GM10266 (cell line): ENCODE data around the gene KMT2B.

ENCODE experiments used
- DNase-seq: peaks from one replicate; pipeline ENCODE4 v3.0.0; 2012; ENCODE audit errors: extremely low spot score
- TF ChIP-seq, protein P1 (sequence below): IDR thresholded peaks from 2 replicates; pipeline ENCODE4 v1.5.1; 2012; ENCODE audit warnings: mild to moderate bottlenecking, low read depth; ENCODE audit not compliant: control insufficient read depth, insufficient read depth; ENCODE audit errors: missing control alignments

KMT2B gene

DNA sequence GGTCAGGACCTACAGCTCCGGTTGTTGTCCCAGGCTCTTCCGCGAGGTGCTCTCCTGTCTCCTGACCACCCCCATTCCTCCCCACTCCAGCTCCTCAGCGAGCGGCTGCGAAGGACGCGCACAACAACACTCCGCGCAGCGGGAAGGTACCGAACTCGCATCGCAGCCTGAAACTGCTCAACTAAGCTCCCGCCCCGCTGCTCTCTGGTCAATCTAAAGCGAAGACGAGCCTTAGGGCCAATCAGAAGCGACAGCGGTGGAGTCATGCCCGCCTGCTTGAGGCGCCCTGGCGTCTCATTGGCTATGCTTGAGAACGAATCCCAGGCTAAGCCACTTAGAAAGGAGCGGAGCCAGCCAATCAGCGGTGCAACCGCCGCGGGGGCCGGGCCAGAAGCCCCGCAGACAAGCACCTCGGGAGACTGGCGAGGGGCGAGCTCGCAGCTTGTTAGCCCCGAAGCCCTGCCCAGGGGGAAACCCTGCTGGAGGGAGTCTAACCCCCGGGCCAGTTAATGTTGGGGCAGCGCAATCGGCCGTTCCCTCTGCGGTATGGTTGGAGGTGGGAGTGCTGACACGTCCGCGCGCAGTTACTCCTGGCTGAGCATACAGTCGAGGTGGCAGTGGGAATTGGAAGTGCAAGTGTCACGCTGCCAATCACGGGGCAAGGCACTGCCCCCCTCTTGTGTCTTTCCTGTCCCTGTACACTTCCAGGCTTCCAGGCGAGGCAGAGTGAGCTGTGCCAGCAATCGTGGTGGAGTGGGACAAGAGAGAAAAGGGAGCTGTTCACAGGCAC is 15.4 kb upstream of the KMT2B start:
- peak; percentile 94 for DNase-seq
- TF ChIP-seq, protein P1, sequence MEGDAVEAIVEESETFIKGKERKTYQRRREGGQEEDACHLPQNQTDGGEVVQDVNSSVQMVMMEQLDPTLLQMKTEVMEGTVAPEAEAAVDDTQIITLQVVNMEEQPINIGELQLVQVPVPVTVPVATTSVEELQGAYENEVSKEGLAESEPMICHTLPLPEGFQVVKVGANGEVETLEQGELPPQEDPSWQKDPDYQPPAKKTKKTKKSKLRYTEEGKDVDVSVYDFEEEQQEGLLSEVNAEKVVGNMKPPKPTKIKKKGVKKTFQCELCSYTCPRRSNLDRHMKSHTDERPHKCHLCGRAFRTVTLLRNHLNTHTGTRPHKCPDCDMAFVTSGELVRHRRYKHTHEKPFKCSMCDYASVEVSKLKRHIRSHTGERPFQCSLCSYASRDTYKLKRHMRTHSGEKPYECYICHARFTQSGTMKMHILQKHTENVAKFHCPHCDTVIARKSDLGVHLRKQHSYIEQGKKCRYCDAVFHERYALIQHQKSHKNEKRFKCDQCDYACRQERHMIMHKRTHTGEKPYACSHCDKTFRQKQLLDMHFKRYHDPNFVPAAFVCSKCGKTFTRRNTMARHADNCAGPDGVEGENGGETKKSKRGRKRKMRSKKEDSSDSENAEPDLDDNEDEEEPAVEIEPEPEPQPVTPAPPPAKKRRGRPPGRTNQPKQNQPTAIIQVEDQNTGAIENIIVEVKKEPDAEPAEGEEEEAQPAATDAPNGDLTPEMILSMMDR: no peak

DNA sequence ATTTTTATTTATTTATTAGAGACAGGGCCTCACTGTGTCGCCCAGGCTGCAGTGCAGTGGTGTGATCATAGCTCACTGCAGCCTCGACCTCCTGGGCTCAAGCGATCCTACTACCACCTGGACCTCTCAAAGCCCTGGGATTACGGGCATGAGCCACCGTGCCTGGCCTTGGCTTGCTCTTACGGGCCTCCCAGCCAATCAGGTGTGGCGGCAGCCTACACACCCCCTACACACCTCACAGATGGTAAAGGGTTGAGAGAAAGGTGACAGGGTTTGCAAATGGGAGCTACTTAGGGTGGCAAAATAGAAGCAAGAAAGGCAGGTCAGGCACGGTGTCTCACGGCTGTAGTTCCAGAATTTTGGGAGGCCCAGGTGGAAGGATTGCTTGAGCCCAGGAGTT is 14.5 kb upstream of the KMT2B start:
- DNase-seq: no peak
- TF ChIP-seq, protein P1: no peak

DNA sequence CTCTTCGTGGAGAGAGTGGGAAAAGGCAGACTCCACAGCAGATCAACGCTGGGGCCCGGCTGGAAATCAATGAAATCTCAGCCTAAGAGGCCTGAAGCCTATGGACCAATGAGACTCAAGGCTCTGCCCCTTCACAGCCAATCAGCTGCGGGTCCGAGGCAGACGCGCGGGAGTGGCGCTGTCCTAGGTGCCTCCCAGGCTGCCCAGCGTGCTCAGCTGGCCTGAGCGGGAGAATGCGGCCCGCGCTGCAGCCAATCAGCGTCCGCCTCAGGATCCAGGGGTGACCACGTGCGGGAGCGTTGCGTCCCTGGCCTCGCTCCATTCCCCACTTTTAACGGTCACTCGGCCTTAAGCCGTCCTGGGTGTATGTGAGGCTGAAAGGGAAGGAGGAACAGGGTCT is 13.6 kb upstream of the KMT2B start, which contains the start of gene ZBTB32:
Gene ZBTB32 (plus strand): TSS at position 341 of the 400 bp plus-strand sequence. CDS start 10,069 bp downstream, outside the sequence.
- no peak for DNase-seq
- TF ChIP-seq, protein P1: no peak

DNA sequence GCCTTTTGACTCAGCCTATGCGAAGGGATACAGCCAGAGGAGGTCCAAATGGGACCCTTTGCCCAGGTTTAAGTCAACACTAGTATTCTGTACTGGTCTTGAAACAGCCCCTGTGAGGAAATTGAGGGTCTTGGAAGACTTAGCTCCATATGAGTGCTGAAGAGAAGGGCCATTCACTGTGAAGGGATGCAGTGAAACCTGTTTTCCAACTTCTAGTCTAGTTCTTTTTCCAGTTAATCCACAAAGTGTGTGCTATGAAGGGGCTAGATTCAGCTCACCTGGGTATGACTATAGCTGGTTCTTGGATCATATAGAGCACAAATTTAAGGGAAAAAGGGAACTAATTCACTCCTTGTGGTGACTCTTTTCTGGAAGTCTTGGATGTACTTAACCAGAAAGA is 9.4 kb upstream of the KMT2B start:
- TF ChIP-seq, protein P1: no peak
- no peak for DNase-seq

DNA sequence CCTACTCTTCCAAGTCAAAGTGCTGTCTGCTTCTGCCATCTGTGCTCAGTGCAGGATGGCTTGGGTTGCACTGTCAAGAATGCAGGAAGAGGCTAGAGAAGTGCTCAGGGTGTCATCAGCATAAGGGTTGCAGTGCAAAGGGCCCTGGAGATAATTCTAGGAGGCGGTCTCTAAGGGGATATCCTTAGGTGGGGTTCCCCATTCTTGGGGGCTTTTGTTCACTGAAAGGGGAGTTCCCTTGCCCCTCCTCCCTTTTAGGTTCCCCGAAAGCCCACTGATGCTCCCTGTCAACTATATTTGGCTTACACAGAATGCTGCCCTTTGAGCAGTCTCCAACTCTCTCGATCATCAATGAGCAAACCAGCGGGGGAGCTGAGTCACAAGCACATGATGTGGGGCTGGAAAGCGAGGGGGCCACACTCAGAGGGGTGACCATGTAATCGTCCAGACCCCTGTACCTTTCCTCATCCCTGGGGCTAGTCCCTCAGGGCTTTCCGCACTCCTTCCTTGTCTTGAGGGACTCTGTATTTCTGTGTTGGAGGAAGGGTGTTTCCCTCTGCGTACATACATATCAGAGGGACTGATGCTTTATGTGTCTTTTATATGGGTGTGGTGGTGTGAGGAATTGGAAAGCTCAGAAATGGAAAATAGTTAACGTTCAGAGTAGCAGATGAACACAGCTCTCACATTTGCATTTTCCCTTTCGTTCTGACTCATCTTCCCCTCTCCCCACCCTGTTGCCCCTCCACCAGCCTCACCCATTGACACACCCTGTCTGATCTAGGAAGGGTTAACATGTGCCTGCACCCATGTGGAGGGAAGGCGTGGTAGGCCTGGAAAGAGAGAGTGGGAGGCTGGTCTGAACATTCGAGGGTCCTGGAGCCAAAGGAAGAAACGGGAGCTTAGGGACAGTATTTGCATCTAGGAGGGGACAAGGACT is 6.7 kb upstream of the KMT2B start:
- DNase-seq: peak; percentile 71
- TF ChIP-seq, protein P1: no peak

DNA sequence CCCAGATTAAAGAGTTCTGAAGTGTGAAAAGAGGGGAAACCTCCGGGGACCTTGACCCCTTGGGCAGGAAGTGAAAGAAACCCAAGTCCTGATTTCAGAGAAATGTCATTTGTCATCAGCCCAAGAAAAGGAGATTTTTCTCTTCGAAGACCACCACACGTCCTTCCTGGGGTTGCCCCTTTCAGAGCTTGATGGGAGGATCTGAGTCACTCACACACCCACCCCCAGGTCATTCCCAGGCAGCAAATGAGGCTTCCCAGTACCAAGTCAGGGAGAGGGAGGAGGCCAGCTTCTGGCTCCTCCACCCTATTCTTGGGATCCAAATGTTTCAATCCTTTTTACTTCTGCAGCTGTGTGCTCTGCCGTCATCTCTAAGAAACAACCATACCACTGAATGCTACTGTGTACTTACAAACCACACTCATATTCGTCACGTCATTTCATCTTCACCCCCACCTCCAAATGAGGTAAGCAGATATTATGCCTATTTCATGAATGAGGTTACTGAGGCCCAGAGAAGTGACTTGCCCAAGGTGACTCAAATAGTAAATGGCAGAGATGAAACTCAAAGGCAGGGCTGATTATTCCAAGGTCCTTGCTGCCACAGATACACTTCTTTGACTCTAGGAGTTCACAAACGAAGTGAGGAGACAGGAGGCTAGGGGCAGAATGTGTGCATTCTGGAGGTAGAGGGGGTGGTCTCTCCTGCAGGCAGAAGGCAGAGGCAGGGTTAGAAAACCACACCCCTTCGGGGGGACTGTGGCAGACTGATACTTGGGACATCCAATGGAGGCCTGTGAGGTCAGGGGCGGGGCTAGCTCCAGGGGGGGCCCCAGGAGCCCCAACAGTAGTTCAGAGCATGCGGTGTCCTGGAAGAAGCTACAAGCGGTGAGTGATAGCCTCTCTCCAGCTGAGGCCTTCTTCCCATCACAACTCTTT is 5.0 kb upstream of the KMT2B start:
- TF ChIP-seq, protein P1: no peak
- DNase-seq: peak; percentile 86
